ENCODE results near the gene RPRD1A. TPM values are rescaled to one million over a fixed set of nuclear protein-coding genes. Genes with fewer than 3 reads are reported as not detected.
"Not testable (repeated sequence)": the region's sequence is repeated elsewhere in the genome, so short reads cannot be mapped to it uniquely, and the experiment has no call there.

Gene RPRD1A
- total RNA-seq, 1 experiment from 2014 or later, result 58.5 TPM

DNA sequence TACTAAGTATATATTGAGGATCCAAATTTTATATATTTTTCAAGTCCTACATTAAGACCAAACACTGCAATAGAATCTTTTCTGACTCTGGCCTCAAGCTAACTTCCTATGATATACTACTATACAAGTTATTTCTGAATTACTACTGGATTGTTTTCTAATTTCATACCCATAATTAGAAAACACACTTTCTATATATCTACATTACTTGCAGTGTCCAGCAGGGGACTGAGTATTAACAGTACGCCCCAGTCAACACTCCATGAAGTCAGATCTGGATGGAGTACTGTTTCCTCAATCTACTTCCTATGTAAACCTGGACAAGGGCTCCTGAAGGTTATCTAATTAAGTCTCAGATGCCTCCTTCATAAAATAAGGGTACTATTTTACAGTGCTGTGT lies 68.4 kb downstream of the RPRD1A start:
- peak; percentile 41 for DNase-seq (ENCODE audit: low read depth, low spot score)
- in situ Hi-C loops (cut with HindIII; ENCODE audit: low pct_unique_long_range_greater_than_20kb, low sequenced_read_pairs), result no loop called here

- in situ Hi-C loops (cut with HindIII; ENCODE audit: low pct_unique_long_range_greater_than_20kb, low sequenced_read_pairs), result no loop called here
- no peak for DNase-seq (ENCODE audit: low read depth, low spot score)
Observed at GRCh38 chr18:35993013-35993412, 74.3 kb downstream of the RPRD1A start.

DNA sequence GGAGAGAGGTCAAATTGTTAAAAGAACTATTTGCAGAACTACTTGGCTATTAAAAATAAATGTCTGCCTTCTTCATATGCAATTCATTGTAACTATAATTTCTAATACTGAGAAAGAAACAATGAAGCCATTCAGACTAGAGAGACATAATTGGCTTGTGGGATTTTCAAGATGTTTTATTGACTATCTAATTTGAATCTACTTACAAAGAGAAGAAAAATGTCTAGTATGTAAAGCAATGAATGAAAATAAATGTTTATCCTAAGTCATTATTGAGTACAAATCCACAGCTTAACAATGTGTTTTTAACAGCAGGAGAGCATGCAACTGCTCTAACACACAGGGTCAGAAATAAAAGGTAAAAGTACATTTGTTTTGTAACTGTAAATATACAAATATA lies 75.7 kb downstream of the RPRD1A start:
- in situ Hi-C loops (cut with HindIII; ENCODE audit: low pct_unique_long_range_greater_than_20kb, low sequenced_read_pairs), result no loop called here
- DNase-seq (ENCODE audit: low read depth, low spot score), result no peak

DNA sequence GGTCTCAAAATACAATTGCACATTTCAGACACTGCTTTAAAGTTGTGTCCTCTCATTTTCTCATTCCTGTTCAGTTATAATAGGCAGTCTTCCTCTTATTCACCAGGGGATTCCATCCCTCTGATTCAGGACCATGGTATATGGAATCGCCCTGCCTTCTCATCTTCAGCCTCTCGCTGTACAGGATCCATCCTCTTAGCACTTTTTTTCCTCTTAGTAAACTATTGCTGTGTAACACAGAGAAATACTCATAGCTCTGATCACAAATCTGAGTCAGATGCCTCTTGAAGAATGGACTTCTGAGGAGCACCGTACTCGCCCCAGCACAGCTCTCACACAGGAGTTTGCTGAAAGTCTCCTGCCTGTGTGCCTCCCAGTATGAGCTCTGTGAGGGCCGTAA lies 83.5 kb downstream of the RPRD1A start:
- DNase-seq (ENCODE audit: low read depth, low spot score), result no peak
- in situ Hi-C loops (cut with HindIII; ENCODE audit: low pct_unique_long_range_greater_than_20kb, low sequenced_read_pairs), result no loop called here

DNA sequence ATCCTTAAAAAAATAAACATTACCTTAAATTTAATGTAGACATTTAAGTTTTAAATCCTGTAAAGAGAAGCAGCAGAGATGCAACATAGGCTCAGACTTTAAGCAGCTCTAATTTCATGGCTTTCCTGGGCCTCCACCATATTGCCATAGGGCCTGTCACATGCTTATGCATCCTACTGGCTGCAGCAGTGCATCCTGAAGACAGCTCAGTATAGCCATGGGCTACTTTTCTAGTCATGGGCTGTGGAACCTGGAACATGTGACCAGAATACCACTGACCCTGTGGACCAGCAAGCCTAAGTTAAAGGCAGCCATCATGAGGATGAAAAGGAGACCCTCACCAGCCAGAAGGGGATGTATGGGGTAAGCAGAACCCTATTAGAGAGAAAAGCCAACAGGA lies 84.2 kb downstream of the RPRD1A start:
- in situ Hi-C loops (cut with HindIII; ENCODE audit: low pct_unique_long_range_greater_than_20kb, low sequenced_read_pairs), result no loop called here
- DNase-seq (ENCODE audit: low read depth, low spot score), result no peak

- no peak for DNase-seq (ENCODE audit: low read depth, low spot score)
- in situ Hi-C loops (cut with HindIII; ENCODE audit: low pct_unique_long_range_greater_than_20kb, low sequenced_read_pairs), result no loop called here
Observed at GRCh38 chr18:35982409-35983114, 84.8 kb downstream of the RPRD1A start.

DNA sequence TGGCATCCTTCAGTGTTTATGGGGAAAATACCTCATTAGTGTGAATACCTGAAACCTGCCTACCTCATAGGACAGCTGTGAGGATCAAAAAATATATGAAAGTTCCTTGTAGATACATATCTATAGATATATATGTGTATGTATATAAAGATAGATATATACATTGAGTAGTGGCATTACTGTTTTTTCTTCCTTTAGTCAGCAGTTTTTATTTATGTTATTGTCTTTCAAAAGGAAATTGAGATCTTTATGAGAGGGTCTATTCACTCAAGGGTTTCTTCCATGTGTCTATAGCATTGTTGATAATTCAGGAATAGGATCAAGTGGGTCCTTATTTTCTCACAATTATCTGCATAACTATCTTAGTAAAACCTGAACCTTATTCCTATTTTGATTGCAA lies 88.2 kb downstream of the RPRD1A start:
- no peak for DNase-seq (ENCODE audit: low read depth, low spot score)
- in situ Hi-C loops (cut with HindIII; ENCODE audit: low pct_unique_long_range_greater_than_20kb, low sequenced_read_pairs), result no loop called here

DNA sequence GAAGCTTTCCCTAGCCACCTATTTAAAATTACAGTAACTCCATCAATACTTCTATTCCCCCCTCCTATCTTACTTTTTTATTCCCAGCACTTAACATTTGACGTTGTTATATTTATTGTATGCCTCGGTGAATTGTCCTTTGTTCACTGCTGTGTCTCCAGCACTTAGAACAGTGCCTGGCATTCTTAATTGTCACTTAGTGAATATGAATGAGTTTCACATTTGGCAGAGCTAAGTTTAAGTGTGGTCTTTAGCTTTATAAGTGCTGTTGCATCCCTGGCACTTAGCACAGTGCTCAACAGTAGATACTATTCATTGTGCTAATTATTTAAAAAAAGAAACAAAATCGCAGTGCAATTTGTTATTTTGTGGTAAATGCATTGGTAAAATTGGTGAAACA lies 93.2 kb downstream of the RPRD1A start:
- peak; percentile 85 for DNase-seq (ENCODE audit: low read depth, low spot score)
- in situ Hi-C loops (cut with HindIII; ENCODE audit: low pct_unique_long_range_greater_than_20kb, low sequenced_read_pairs), result no loop called here

GRCh38 chr18:35973650-35974049 lies 93.7 kb downstream of the RPRD1A start:
- in situ Hi-C loops (cut with HindIII; ENCODE audit: low pct_unique_long_range_greater_than_20kb, low sequenced_read_pairs), result no loop called here
- peak; percentile 50 for DNase-seq (ENCODE audit: low read depth, low spot score)

- in situ Hi-C loops (cut with HindIII; ENCODE audit: low pct_unique_long_range_greater_than_20kb, low sequenced_read_pairs), result no loop called here
- peak; percentile 92 for DNase-seq (ENCODE audit: low read depth, low spot score)
Observed at GRCh38 chr18:35972197-35973000, 95.0 kb downstream of the RPRD1A start, which contains the start of gene RMP24. Gene RMP24, plus strand, starts transcription at chr18:35972679.

DNA sequence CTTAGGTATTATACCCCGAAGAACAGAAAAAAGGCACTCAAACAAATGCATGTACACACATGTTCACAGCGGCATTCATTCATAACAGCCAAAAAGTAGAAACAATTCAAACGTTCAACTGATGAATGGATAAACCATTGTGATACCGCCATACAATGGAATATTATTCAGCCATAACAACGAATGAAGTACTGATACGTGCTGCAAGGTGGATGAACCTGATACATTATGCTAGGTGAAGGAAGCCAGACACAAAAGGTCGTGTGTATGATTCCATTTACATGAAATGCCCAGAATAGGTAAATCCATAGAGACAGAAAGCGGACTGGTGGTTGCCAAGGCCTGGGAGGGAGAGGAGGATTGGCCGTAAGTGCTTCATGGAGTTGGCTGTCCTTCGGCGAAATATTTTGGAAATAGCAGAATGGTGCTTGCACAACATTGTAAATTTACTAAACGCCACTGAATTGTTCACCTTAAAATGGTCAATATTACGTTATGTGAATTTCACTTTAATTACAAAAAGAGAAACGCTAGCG lies 95.6 kb downstream of the RPRD1A start:
- DNase-seq (ENCODE audit: low read depth, low spot score), result no peak
- in situ Hi-C loops (cut with HindIII; ENCODE audit: low pct_unique_long_range_greater_than_20kb, low sequenced_read_pairs), result no loop called here

DNA sequence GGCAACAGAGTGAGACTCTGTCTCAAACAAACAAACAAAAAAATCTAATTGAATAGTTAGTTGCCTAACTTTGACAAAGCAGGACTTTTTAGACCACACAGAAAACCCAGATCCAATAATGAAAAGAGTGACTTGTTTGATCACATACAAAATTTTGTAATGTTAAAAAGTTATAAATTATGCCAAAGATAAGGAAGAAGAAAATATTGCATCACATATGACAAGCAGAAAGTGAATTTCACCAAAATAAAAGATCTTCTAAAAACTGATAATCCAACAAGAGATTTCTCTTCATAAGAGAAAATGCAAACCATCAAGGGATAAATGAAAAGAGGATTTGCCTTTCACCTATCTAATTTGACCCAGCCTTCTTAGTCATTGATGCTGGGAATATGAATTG lies 97.7 kb downstream of the RPRD1A start:
- DNase-seq (ENCODE audit: low read depth, low spot score), result no peak
- in situ Hi-C loops (cut with HindIII; ENCODE audit: low pct_unique_long_range_greater_than_20kb, low sequenced_read_pairs), result no loop called here

DNA sequence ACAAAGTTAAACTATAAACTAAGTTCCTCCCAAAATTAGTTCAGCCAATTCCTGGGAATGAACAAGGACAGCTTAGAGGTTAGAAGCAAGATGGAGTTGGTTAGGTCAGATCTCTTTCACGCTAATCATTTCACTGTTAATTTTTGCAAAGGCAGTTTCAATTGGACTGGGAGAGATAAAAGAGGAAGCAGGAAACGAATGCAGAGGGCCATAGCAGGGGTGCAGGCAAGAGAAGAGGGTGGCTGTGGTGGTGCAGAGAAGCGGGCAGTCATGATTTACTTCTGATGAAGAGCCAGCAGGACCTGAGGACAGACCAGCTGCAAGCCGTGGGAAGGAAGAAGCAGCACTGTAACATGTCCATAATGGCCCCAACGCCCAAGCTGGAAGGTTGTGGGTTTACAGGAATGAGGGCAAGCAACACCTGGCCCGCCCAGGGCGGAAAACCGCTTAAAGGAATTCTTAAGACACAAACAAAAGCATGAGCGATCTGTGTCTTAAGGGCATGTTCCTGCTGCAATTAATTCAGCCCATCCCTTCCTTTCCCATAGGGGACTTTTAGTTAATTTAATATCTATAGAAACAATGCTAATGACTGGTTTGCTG lies 99.0 kb downstream of the RPRD1A start:
- DNase-seq (ENCODE audit: low read depth, low spot score), result no peak
- in situ Hi-C loops (cut with HindIII; ENCODE audit: low pct_unique_long_range_greater_than_20kb, low sequenced_read_pairs), result no loop called here

GRCh38 chr18:35967866-35968265 lies 99.5 kb downstream of the RPRD1A start:
- DNase-seq (ENCODE audit: low read depth, low spot score); in situ Hi-C loops (cut with HindIII; ENCODE audit: low pct_unique_long_range_greater_than_20kb, low sequenced_read_pairs): not testable (repeated sequence)

- DNase-seq (ENCODE audit: low read depth, low spot score), result no peak
- in situ Hi-C loops (cut with HindIII; ENCODE audit: low pct_unique_long_range_greater_than_20kb, low sequenced_read_pairs), result no loop called here
Observed at GRCh38 chr18:35964319-35964718, 103.0 kb downstream of the RPRD1A start.

DNA sequence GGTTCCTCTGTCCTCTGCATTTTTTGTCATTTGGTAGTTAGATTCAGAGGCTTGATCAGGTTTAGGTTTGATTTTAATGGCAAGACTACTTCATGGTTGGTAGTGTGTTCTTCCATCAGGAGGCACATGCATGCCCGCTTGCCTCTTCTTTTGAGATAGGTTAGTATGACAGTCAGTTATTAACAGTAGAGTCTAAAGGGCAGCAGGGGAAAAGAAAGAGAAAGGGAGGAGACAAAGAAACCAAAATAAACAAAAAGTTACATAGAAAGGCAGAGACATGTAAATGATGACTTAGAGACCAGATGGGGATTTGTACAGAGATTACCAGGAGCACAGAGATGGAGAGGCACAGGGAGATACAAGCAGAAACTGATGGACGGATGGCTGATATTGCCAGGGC lies 105.0 kb downstream of the RPRD1A start:
- in situ Hi-C loops (cut with HindIII; ENCODE audit: low pct_unique_long_range_greater_than_20kb, low sequenced_read_pairs), result no loop called here
- no peak for DNase-seq (ENCODE audit: low read depth, low spot score)

GRCh38 chr18:35956226-35956625 lies 111.1 kb downstream of the RPRD1A start:
- in situ Hi-C loops (cut with HindIII; ENCODE audit: low pct_unique_long_range_greater_than_20kb, low sequenced_read_pairs), result no loop called here
- DNase-seq (ENCODE audit: low read depth, low spot score), result no peak

DNA sequence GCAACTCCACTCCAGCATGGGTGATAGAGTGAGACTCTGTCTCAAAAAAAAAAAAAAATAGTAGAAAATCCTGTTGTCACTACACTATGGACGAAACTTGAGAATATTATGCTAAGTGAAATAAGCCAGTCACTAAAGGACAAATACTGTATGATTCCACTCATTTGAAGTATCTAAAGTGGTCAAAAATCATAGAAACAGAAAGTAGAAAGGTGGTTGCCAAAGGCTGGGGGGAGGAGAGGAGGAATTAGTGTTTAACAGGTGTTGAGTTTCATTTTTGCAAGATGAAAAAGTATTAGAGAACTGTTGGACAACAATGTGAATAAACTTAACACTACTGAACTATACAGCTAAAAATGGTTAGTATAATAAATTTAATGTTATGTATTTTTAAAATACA lies 113.7 kb downstream of the RPRD1A start:
- in situ Hi-C loops (cut with HindIII; ENCODE audit: low pct_unique_long_range_greater_than_20kb, low sequenced_read_pairs), result no loop called here
- DNase-seq (ENCODE audit: low read depth, low spot score), result no peak
